CD4-positive, CD25-positive, alpha-beta regulatory T cell (primary cell): Measurements from ENCODE around the gene CD9. TPM values are rescaled to one million over a fixed set of nuclear protein-coding genes. Genes with fewer than 3 reads are reported as not detected.
"Not testable (repeated sequence)": the region's sequence is repeated elsewhere in the genome, so short reads cannot be mapped to it uniquely, and the experiment has no call there.

Experiments
- ATAC-seq, 2 donors: fragments of 150-1000 bp; cut with Tn5 transposase; one replicate each; pipeline ENCODE4 v1.10.0; 2021; ENCODE audit warnings: low read depth in 2 of 2, moderate number of reproducible peaks in 2 of 2, moderate library complexity in 1 of 2
- DNase-seq, 3 donors: peaks; one replicate each; pipeline versions ENCODE4 v3.0.0 to v3.0.0-alpha.2; 2012 to 2022; ENCODE audit warnings: mixed read lengths in 1 of 3
- H3K27ac ChIP-seq: one replicate; pipeline ENCODE4 v1.7.0; 2013; ENCODE audit warnings: mild to moderate bottlenecking, low read length; ENCODE audit not compliant: insufficient read depth, poor library complexity, severe bottlenecking
- H3K27me3 ChIP-seq: one replicate; pipeline ENCODE4 v1.7.0; 2013; ENCODE audit warnings: low read length; ENCODE audit not compliant: control insufficient read depth, insufficient read depth
- H3K36me3 ChIP-seq: one replicate; pipeline ENCODE4 v1.7.0; 2013; ENCODE audit warnings: mild to moderate bottlenecking, low read length, moderate library complexity; ENCODE audit not compliant: control insufficient read depth, insufficient read depth
- H3K4me1 ChIP-seq: 2 replicates; pipeline ENCODE4 v1.7.0; 2013; ENCODE audit warnings: mild to moderate bottlenecking, low read length; ENCODE audit not compliant: insufficient read depth, control insufficient read depth, poor library complexity, severe bottlenecking
- H3K4me3 ChIP-seq: one replicate; pipeline ENCODE4 v1.7.0; 2013; ENCODE audit warnings: low read depth, mild to moderate bottlenecking, low read length, moderate library complexity
- H3K9me3 ChIP-seq, 2 experiments: 1 replicate in 1 of 2; 2 replicates in 1 of 2; pipeline ENCODE4 v1.7.0; 2013; ENCODE audit warnings: low read length in 2 of 2, mild to moderate bottlenecking in 1 of 2, moderate library complexity in 1 of 2; ENCODE audit not compliant: control insufficient read depth in 2 of 2
- H3K27ac Mint-ChIP-seq, 3 donors: one replicate each; pipeline ENCODE4 v1.8.0; 2020 to 2022; ENCODE audit warnings: mild to moderate bottlenecking in 3 of 3, mixed read lengths in 3 of 3, moderate library complexity in 2 of 3
- H3K27me3 Mint-ChIP-seq: one replicate; pipeline ENCODE4 v1.8.0; 2022; ENCODE audit warnings: mild to moderate bottlenecking, mixed read lengths
- H3K36me3 Mint-ChIP-seq: one replicate; pipeline ENCODE4 v1.8.0; 2020; ENCODE audit warnings: mixed read lengths
- H3K4me1 Mint-ChIP-seq, 4 donors: one replicate each; pipeline ENCODE4 v1.8.0; 2020 to 2022; ENCODE audit warnings: mixed read lengths in 4 of 4, mild to moderate bottlenecking in 1 of 4
- H3K4me3 Mint-ChIP-seq, 4 donors: one replicate each; pipeline ENCODE4 v1.8.0; 2020 to 2022; ENCODE audit warnings: mild to moderate bottlenecking in 4 of 4, mixed read lengths in 4 of 4, moderate library complexity in 3 of 4
- H3K9me3 Mint-ChIP-seq, 7 donors: one replicate each; pipeline ENCODE4 v1.8.0; 2020 to 2022; ENCODE audit warnings: mixed read lengths in 7 of 7, mild to moderate bottlenecking in 3 of 7, moderate library complexity in 2 of 7
- polyA plus RNA-seq, 4 donors: library from polyadenylated mRNA; unstranded; fragments of 300-500 nt; fragmentation: Illumina TruSeq; gene quantifications; one replicate each; pipeline ENCODE4 v1.2.3, GENCODE V29; 2021
- total RNA-seq: library from RNA; stranded (reverse); gene quantifications from one replicate; pipeline ENCODE4 v1.2.3, GENCODE V29; 2022

CD9 gene
- total RNA-seq (3.6 TPM), polyA plus RNA-seq (10 to 100 TPM in 1 of 4 donors, 1 to 10 TPM in 3; 4.8 to 10.3 (median 7.4) TPM)

- H3K27ac ChIP-seq: no peak within 1 kb of the TSS
Observed at GRCh38 chr12:6200256-6201212, at the start of gene CD9. Gene CD9 (plus strand): TSS chr12:6200400. CDS start chr12:6200500, 100 bp downstream.

GRCh38 chr12:6154730-6155459 lies 45.3 kb upstream of the CD9 start:
- H3K4me1 ChIP-seq: no peaks in the 10 kb centered on the region
- Mint-ChIP-seq H3K9me3 (no peaks in the 10 kb centered on the region), H3K4me1 (peaks cover 0 to 15% (median 4%) of the 10 kb centered on the region in 4 donors), H3K4me3 (peak overlapping the region in 1 of 4 donors; percentile 35), H3K27ac (no peak overlapping the region), H3K27me3 (peaks cover 15% of the 10 kb centered on the region), H3K36me3 (no peaks in the 10 kb centered on the region)
- no peak overlapping the region for H3K4me3 ChIP-seq
- ATAC-seq (no peak), DNase-seq (no peak)
- H3K9me3 ChIP-seq: no peaks in the 10 kb centered on the region
- H3K27me3 ChIP-seq: no peaks in the 10 kb centered on the region
- H3K27ac ChIP-seq: no peak overlapping the region
- H3K36me3 ChIP-seq: no peaks in the 10 kb centered on the region

More at GRCh38 chr12:6200256-6201212, at the start of gene CD9:
- Mint-ChIP-seq H3K4me3 (peak within 1 kb of the TSS; percentile 55 to 83 (median 71)), H3K4me1 (peaks cover 0 to 39% (median 8%) of the 10 kb centered on the region in 4 donors), H3K9me3 (no peaks in the 10 kb centered on the region), H3K27me3 (peaks cover 52% of the 10 kb centered on the region), H3K27ac (peak within 1 kb of the TSS in 1 of 3 donors; percentile 3), H3K36me3 (peaks cover 5% of the 10 kb centered on the region)
- no peak within 1 kb of the TSS for H3K4me3 ChIP-seq
- no peaks in the 10 kb centered on the region for H3K9me3 ChIP-seq
- H3K4me1 ChIP-seq: peaks cover 17% of the 10 kb centered on the region
- H3K27me3 ChIP-seq: peaks cover 10% of the 10 kb centered on the region
- DNase-seq: peak in 2 of 3 donors; percentile 13 to 41
- no peaks in the 10 kb centered on the region for H3K36me3 ChIP-seq
- peak in 1 of 2 donors; percentile 23 for ATAC-seq

- Mint-ChIP-seq H3K27ac (no peak overlapping the region), H3K4me1 (peaks cover 0 to 27% (median 6%) of the 10 kb centered on the region in 4 donors), H3K27me3 (peaks cover 14% of the 10 kb centered on the region), H3K4me3 (no peak overlapping the region), H3K36me3 (no peaks in the 10 kb centered on the region), H3K9me3 (no peaks in the 10 kb centered on the region)
- H3K27ac ChIP-seq: no peak overlapping the region
- no peak overlapping the region for H3K4me3 ChIP-seq
- DNase-seq (no peak), ATAC-seq (no peak)
- no peaks in the 10 kb centered on the region for H3K4me1 ChIP-seq
- H3K9me3 ChIP-seq: no peaks in the 10 kb centered on the region
- no peaks in the 10 kb centered on the region for H3K36me3 ChIP-seq
- no peaks in the 10 kb centered on the region for H3K27me3 ChIP-seq
Observed at GRCh38 chr12:6157482-6157881, 42.7 kb upstream of the CD9 start.

GRCh38 chr12:6158255-6158654 lies 41.9 kb upstream of the CD9 start:
- H3K27ac Mint-ChIP-seq: peak overlapping the region in 1 of 3 donors; percentile 31
- Histone ChIP-seq H3K27ac (no peak overlapping the region), H3K36me3 (no peaks in the 10 kb centered on the region), H3K27me3 (no peaks in the 10 kb centered on the region), H3K4me3 (no peak overlapping the region), H3K4me1 (no peaks in the 10 kb centered on the region), H3K9me3 (no peaks in the 10 kb centered on the region)
- no peaks in the 10 kb centered on the region for H3K36me3 Mint-ChIP-seq
- ATAC-seq (no peak), DNase-seq (no peak)
- H3K4me3 Mint-ChIP-seq: no peak overlapping the region
- H3K4me1 Mint-ChIP-seq: peaks cover 0 to 27% (median 6%) of the 10 kb centered on the region in 4 donors
- H3K9me3 Mint-ChIP-seq: no peaks in the 10 kb centered on the region
- peaks cover 10% of the 10 kb centered on the region for H3K27me3 Mint-ChIP-seq

GRCh38 chr12:6158749-6159148 lies 41.5 kb upstream of the CD9 start:
- H3K9me3 Mint-ChIP-seq: no peaks in the 10 kb centered on the region
- Histone ChIP-seq H3K36me3 (no peaks in the 10 kb centered on the region), H3K9me3 (no peaks in the 10 kb centered on the region), H3K4me3 (no peak overlapping the region), H3K4me1 (no peaks in the 10 kb centered on the region), H3K27ac (no peak overlapping the region), H3K27me3 (no peaks in the 10 kb centered on the region)
- DNase-seq (no peak), ATAC-seq (no peak)
- peaks cover 10% of the 10 kb centered on the region for H3K27me3 Mint-ChIP-seq
- H3K4me1 Mint-ChIP-seq: peaks cover 0 to 27% (median 6%) of the 10 kb centered on the region in 4 donors
- no peaks in the 10 kb centered on the region for H3K36me3 Mint-ChIP-seq
- H3K27ac Mint-ChIP-seq: peak overlapping the region in 2 of 3 donors; percentile 55 to 92
- no peak overlapping the region for H3K4me3 Mint-ChIP-seq

GRCh38 chr12:6159166-6160011 lies 40.8 kb upstream of the CD9 start:
- not testable (repeated sequence) for H3K27me3 ChIP-seq, H3K9me3 ChIP-seq, H3K36me3 Mint-ChIP-seq, H3K4me1 ChIP-seq, H3K36me3 ChIP-seq, ATAC-seq, H3K4me3 Mint-ChIP-seq, H3K4me3 ChIP-seq, H3K27ac ChIP-seq, H3K9me3 Mint-ChIP-seq, DNase-seq
- peak overlapping the region in 2 of 3 donors; percentile 59 to 92 for H3K27ac Mint-ChIP-seq
- peaks cover 10% of the 10 kb centered on the region for H3K27me3 Mint-ChIP-seq
- H3K4me1 Mint-ChIP-seq: peaks cover 0 to 27% (median 6%) of the 10 kb centered on the region in 4 donors

- H3K36me3 ChIP-seq, H3K4me1 ChIP-seq, H3K9me3 Mint-ChIP-seq, H3K4me3 ChIP-seq, H3K27me3 Mint-ChIP-seq, H3K36me3 Mint-ChIP-seq, DNase-seq, H3K4me3 Mint-ChIP-seq, H3K27ac ChIP-seq, H3K9me3 ChIP-seq, H3K27me3 ChIP-seq, ATAC-seq: not testable (repeated sequence)
- Mint-ChIP-seq H3K4me1 (peaks cover 0 to 29% (median 6%) of the 10 kb centered on the region in 4 donors), H3K27ac (peak overlapping the region in 2 of 3 donors; percentile 42 to 59)
Observed at GRCh38 chr12:6160049-6160649, 40.1 kb upstream of the CD9 start.
